Measurements from ENCODE around the gene PLSCR1.
A peak's percentile ranks its signal among the peaks of the same experiment; 100 is the strongest.

The PLSCR1 gene

DNA sequence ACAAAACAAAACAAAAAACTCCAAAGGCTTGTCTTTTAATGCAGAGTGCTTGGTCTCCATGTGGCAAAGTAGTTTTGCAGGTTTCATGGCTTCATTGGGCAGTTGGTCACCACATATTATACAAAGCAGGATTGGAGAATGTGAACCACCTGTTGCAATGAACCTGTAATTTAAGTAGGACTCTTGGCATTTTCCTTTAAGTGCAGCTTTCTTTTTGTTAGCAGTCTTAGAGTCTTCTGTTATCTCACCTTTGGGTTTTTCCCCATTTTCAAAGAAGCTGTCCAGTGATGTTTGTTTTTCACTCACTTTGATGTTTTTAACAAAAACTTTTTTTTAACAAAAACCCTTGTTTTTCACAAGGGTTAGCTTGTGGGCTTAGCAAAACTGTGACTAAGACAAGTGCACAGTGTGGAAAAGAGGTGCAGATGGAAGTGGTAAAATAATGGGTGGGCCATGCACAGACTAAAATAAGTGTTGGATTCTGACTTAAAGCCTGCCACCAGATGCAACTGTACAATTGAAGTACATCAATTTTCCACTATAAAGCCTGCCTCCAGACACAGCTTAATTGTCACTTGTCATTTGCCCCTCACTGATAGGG is 2.9 kb upstream of the PLSCR1 start:
- Histone ChIP-seq H3K9ac (ENCODE audit: low read depth, low read length) (no peak overlapping the region), H3K4me1 (ENCODE audit: insufficient read depth, low read length) (peaks cover 14% of the 10 kb centered on the region), H3K27ac (ENCODE audit: low read length) (no peak overlapping the region), H3K36me3 (ENCODE audit: insufficient read depth, low read depth, low read length) (no peaks in the 10 kb centered on the region), H3K4me3 (ENCODE audit: low read length) (no peak overlapping the region), H3K27me3 (ENCODE audit: insufficient read depth, low read length) (no peaks in the 10 kb centered on the region), H3K9me3 (ENCODE audit: insufficient read depth, low read depth, low read length) (no peaks in the 10 kb centered on the region)

DNA sequence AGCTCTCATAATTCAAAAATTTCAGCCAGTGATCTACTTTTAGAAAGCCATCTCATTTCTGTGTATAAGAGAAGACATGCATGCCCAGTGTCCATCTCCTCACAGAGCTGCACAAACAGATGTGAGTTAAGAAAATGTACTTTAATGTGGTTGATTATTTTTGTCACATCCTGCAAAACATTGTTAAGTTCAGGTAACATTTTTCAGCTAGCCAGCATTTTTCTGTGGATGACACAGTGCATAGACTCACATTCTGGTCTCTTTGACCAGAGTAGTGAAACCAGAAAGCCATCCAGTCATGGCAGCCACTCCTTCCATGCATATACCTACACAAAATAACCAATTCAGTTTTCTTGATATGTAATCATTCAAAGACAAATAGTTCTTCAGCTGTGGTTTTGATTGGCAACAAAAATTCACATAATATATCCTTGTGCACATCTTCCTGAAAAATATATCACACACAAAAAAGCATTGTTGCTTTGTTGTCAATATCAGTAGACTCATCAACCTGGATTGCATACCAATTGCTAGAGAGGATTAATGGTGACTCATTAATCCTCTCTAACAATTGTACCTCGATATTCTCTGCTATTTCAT is 2.1 kb upstream of the PLSCR1 start:
- H3K4me1 ChIP-seq (ENCODE audit: insufficient read depth, low read length), result peaks cover 14% of the 10 kb centered on the region
- H3K36me3 ChIP-seq (ENCODE audit: insufficient read depth, low read depth, low read length), result no peaks in the 10 kb centered on the region
- no peak overlapping the region for H3K27ac ChIP-seq (ENCODE audit: low read length)
- H3K9ac ChIP-seq (ENCODE audit: low read depth, low read length), result no peak overlapping the region
- H3K9me3 ChIP-seq (ENCODE audit: insufficient read depth, low read depth, low read length), result no peaks in the 10 kb centered on the region
- no peaks in the 10 kb centered on the region for H3K27me3 ChIP-seq (ENCODE audit: insufficient read depth, low read length)
- H3K4me3 ChIP-seq (ENCODE audit: low read length), result no peak overlapping the region

DNA sequence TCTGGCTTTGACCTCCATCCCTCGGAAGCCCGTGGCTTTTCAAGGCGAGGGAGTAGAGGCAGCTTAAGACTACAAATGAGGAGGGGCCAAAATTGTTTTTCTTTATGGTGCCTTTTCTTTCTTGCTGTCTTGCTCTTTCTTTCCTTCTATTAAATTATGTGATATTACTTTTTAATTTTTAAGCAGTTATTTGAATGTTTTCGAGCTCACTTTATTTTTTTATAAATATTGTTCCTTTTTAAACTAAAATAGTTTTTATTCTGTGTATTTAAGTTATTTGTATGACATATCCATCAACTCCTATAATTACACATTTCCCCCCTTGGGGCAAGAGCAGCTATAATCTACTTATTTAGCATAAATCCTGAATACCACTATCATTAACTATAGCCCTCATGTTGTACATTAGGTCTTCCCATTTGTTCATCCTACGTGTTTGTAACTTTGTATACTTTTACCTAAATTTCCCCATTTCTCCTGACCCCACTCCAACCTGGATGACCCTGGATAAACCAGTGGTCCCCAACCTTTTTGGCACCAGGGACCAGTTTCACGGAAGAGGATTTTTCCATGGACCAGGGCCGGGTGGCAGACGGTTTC is 622 bp upstream of the PLSCR1 start:
- Histone ChIP-seq H3K27ac (ENCODE audit: low read length) (no peak overlapping the region), H3K9ac (ENCODE audit: low read depth, low read length) (peak overlapping the region; percentile 84; the same call in 1 of the 2 replicates), H3K4me1 (ENCODE audit: insufficient read depth, low read length) (peaks cover 7% of the 10 kb centered on the region; the same call in 1 of the 2 replicates), H3K27me3 (ENCODE audit: insufficient read depth, low read length) (no peaks in the 10 kb centered on the region), H3K4me3 (ENCODE audit: low read length) (peak overlapping the region; percentile 83), H3K9me3 (ENCODE audit: insufficient read depth, low read depth, low read length) (no peaks in the 10 kb centered on the region), H3K36me3 (ENCODE audit: insufficient read depth, low read depth, low read length) (peaks cover 5% of the 10 kb centered on the region; the same call in 1 of the 2 replicates)

DNA sequence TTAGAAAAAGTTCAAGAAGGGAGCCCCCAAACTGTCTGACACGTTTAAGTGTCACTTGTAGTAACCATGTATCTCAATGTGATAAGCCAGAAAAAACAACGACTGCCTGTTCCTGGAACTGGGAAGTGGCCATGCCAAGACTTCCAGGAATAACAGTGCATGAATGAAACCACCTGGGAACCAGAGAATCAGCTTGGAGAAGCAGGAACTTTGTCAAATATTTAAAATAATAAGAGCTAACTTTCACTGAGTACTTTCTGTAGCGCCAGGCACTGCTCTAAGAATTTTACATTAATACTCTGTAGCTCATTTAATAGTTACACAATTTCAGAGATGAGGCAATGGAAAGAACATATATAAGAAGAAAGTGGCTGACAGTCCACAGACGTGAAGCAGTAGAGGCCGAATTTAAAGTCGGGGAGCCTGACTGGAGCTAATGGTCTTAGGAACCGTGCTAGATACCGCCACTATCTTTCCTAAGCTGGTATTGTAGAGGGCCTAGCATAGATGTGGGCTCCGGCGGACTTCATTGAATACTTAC is 876 bp downstream of the PLSCR1 start:
- Histone ChIP-seq H3K4me3 (ENCODE audit: low read length) (peak overlapping the region; percentile 83), H3K27ac (ENCODE audit: low read length) (no peak overlapping the region), H3K9me3 (ENCODE audit: insufficient read depth, low read depth, low read length) (peaks cover 7% of the 10 kb centered on the region; the same call in 1 of the 2 replicates)

DNA sequence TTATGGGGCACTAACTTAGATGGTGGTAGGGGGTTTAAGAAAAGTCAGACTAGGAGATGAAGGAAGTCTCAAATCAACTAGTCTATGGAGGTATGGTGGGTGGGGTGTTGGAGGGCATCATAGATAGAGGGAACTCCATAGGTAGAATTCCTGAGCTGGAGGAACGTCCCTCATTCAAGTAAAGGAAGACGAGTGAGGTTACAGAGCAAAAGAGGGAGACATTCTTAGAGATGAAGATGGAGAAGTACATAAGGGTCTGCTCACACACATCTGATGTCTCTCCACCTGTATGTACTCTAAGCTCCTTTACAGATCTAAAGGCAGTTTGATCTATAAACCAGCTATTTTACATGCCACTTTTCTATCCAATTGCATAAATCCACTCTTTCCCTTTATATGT is 1.4 kb downstream of the PLSCR1 start:
- Histone ChIP-seq H3K27ac (ENCODE audit: low read length) (no peak overlapping the region), H3K9me3 (ENCODE audit: insufficient read depth, low read depth, low read length) (peaks cover 7% of the 10 kb centered on the region; the same call in 1 of the 2 replicates), H3K36me3 (ENCODE audit: insufficient read depth, low read depth, low read length) (peaks cover 15% of the 10 kb centered on the region), H3K9ac (ENCODE audit: low read depth, low read length) (no peak overlapping the region), H3K27me3 (ENCODE audit: insufficient read depth, low read length) (no peaks in the 10 kb centered on the region), H3K4me1 (ENCODE audit: insufficient read depth, low read length) (0 out of 2 replicates have a peak, but pooled peaks cover 2% of the 10 kb centered on the region), H3K4me3 (ENCODE audit: low read length) (peak overlapping the region; percentile 83)

More for the DNA sequence above, 876 bp downstream of the PLSCR1 start:
- H3K4me1 ChIP-seq (ENCODE audit: insufficient read depth, low read length), result 0 out of 2 replicates have a peak, but pooled peaks cover 2% of the 10 kb centered on the region
- H3K27me3 ChIP-seq (ENCODE audit: insufficient read depth, low read length), result no peaks in the 10 kb centered on the region
- H3K9ac ChIP-seq (ENCODE audit: low read depth, low read length), result peak overlapping the region; percentile 84
- H3K36me3 ChIP-seq (ENCODE audit: insufficient read depth, low read depth, low read length), result peaks cover 15% of the 10 kb centered on the region

DNA sequence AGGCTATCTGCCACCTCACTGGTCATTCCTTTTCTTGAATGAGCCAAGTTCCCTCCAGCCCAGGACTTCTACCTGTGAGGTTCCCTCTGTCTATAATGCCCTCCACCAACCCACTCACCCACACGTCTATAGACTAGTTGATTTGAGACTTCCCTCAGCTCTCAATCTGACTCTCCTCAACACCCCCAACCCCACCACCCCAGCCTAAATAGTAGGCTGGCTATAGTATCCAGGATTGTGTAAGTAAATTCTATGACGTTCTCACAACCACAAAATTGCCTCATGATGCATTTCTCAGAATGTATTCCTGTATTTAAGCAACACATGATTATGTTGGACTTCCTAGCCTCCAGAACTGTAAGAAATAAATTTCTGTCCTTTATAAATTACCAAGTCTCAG is 2.2 kb downstream of the PLSCR1 start:
- no peaks in the 10 kb centered on the region for H3K27me3 ChIP-seq (ENCODE audit: insufficient read depth, low read length)
- H3K4me3 ChIP-seq (ENCODE audit: low read length), result peak overlapping the region; percentile 83
- H3K4me1 ChIP-seq (ENCODE audit: insufficient read depth, low read length), result peaks cover 3% of the 10 kb centered on the region; the same call in 1 of the 2 replicates
- no peak overlapping the region for H3K9ac ChIP-seq (ENCODE audit: low read depth, low read length)
- no peak overlapping the region for H3K27ac ChIP-seq (ENCODE audit: low read length)
- H3K36me3 ChIP-seq (ENCODE audit: insufficient read depth, low read depth, low read length), result peaks cover 15% of the 10 kb centered on the region
- peaks cover 7% of the 10 kb centered on the region; the same call in 1 of the 2 replicates for H3K9me3 ChIP-seq (ENCODE audit: insufficient read depth, low read depth, low read length)

DNA sequence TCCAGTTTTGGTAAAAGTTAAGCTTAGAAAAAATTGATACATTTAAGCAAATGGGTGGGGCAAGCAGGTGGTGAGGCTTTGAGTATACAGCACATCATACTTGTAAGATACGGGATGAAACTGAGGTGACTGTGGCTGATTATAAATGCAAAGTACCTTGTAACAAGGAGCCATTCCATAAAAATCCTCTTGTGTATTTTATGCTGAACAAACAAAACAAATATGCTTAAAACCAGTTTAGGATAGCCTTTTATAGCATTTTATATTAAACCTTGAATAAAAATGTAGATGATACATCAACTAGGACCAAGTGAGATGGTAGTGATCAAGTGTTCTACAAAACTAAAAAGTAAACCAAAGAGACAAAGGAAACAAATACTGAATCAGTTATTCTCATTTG is 3.4 kb downstream of the PLSCR1 start:
- no peak overlapping the region for H3K9ac ChIP-seq (ENCODE audit: low read depth, low read length)

DNA sequence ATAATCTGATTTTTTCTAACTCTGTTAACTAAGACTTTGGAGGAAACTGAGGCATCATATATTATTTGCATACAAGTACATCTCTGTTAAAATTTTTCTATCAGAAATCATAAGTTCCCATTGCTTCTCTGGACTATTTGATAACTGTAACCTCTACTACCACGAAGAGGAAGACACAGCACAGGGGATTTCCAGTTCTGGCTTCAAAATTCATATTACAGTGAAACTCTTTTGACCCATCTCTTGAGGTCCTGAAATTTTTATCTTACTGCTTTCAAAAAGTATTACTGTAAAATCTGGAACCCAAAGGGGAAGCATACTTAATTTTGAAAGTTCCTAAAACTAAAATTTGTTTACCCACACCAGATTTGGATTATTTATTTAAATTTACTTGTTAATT is 4.2 kb downstream of the PLSCR1 start:
- Histone ChIP-seq H3K27me3 (ENCODE audit: insufficient read depth, low read length) (no peaks in the 10 kb centered on the region), H3K4me3 (ENCODE audit: low read length) (no peak overlapping the region), H3K4me1 (ENCODE audit: insufficient read depth, low read length) (peaks cover 11% of the 10 kb centered on the region; the same call in 1 of the 2 replicates), H3K9me3 (ENCODE audit: insufficient read depth, low read depth, low read length) (peaks cover 7% of the 10 kb centered on the region; the same call in 1 of the 2 replicates), H3K36me3 (ENCODE audit: insufficient read depth, low read depth, low read length) (peaks cover 15% of the 10 kb centered on the region), H3K9ac (ENCODE audit: low read depth, low read length) (no peak overlapping the region), H3K27ac (ENCODE audit: low read length) (no peak overlapping the region)

More for the DNA sequence above, 3.4 kb downstream of the PLSCR1 start:
- H3K4me1 ChIP-seq (ENCODE audit: insufficient read depth, low read length), result peaks cover 9% of the 10 kb centered on the region; the same call in 1 of the 2 replicates
- H3K36me3 ChIP-seq (ENCODE audit: insufficient read depth, low read depth, low read length), result peaks cover 15% of the 10 kb centered on the region
- H3K9me3 ChIP-seq (ENCODE audit: insufficient read depth, low read depth, low read length), result peaks cover 7% of the 10 kb centered on the region; the same call in 1 of the 2 replicates
- no peaks in the 10 kb centered on the region for H3K27me3 ChIP-seq (ENCODE audit: insufficient read depth, low read length)
- H3K4me3 ChIP-seq (ENCODE audit: low read length), result no peak overlapping the region
- H3K27ac ChIP-seq (ENCODE audit: low read length), result no peak overlapping the region

DNA sequence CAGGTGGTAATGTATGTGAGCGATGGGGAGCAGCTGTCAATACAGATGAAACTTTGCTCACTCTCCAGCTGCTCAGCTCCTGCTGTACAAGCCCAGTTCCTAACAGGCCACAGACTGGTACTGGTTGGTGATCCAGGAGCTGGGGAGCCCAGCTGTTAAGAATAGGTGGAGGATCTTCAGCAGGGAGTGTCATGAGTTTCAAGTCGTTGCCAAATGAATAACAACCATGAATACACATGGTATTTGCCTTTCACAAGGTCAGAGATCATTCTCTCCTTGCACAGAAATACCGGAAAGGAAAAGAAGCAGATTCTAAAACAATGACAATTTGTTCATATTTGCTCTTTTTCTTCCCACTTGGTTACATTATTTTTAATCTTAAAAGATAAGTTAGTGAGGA is 5.1 kb downstream of the PLSCR1 start:
- Histone ChIP-seq H3K9ac (ENCODE audit: low read depth, low read length) (no peak overlapping the region), H3K4me1 (ENCODE audit: insufficient read depth, low read length) (peaks cover 13% of the 10 kb centered on the region; the same call in 1 of the 2 replicates), H3K4me3 (ENCODE audit: low read length) (no peak overlapping the region), H3K36me3 (ENCODE audit: insufficient read depth, low read depth, low read length) (peaks cover 15% of the 10 kb centered on the region), H3K27ac (ENCODE audit: low read length) (no peak overlapping the region), H3K9me3 (ENCODE audit: insufficient read depth, low read depth, low read length) (peaks cover 7% of the 10 kb centered on the region; the same call in 1 of the 2 replicates), H3K27me3 (ENCODE audit: insufficient read depth, low read length) (no peaks in the 10 kb centered on the region)

DNA sequence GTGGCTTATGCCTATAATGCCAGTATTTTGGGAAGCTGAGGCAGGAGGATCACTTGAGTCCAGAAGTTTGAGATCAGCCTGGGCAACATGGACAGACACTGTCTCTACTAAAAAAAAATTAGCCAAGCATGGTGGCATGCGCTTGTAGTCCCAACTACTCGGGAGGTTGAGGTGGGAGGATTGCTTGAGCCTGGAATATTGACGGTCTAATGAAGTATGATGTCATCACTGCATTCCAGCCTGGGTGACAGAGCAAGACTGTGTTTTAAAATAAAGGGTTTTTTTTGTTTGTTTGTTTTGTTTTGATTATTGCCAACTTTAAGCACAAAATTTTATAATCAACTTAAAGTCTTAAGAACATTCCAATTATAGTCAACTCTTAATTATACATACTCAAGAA is 6.8 kb downstream of the PLSCR1 start:
- Histone ChIP-seq H3K27me3 (ENCODE audit: insufficient read depth, low read length) (no peaks in the 10 kb centered on the region), H3K9me3 (ENCODE audit: insufficient read depth, low read depth, low read length) (peaks cover 7% of the 10 kb centered on the region; the same call in 1 of the 2 replicates), H3K4me3 (ENCODE audit: low read length) (no peak overlapping the region), H3K4me1 (ENCODE audit: insufficient read depth, low read length) (peaks cover 23% of the 10 kb centered on the region; the same call in 1 of the 2 replicates), H3K27ac (ENCODE audit: low read length) (no peak overlapping the region), H3K36me3 (ENCODE audit: insufficient read depth, low read depth, low read length) (peaks cover 15% of the 10 kb centered on the region), H3K9ac (ENCODE audit: low read depth, low read length) (no peak overlapping the region)

DNA sequence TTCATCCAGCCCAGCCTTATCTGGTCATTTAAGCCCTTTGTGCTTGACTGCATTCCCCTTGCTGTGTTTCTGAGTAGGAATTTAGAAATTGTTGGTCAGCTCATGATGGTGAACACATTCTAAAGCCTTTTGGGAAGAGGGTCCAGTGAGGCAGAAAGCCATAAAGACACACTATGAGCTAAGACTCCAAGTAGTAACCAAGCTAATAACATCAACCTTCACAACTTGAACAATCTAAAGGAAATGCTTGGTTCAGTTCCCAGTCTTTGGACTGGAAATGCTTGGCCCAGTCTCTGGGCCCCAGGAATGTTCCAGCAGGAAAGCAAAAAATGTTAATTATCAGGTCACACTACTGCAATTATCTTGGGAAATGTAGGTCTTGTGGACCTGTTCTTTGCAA is 7.7 kb downstream of the PLSCR1 start:
- Histone ChIP-seq H3K9me3 (ENCODE audit: insufficient read depth, low read depth, low read length) (peaks cover 7% of the 10 kb centered on the region; the same call in 1 of the 2 replicates), H3K9ac (ENCODE audit: low read depth, low read length) (no peak overlapping the region), H3K4me3 (ENCODE audit: low read length) (no peak overlapping the region), H3K4me1 (ENCODE audit: insufficient read depth, low read length) (peaks cover 27% of the 10 kb centered on the region; the same call in 1 of the 2 replicates), H3K36me3 (ENCODE audit: insufficient read depth, low read depth, low read length) (peaks cover 15% of the 10 kb centered on the region), H3K27ac (ENCODE audit: low read length) (no peak overlapping the region), H3K27me3 (ENCODE audit: insufficient read depth, low read length) (no peaks in the 10 kb centered on the region)
